Kidney (tissue), 14 donors: ENCODE data around the gene RHOT1. TPM values are rescaled to one million over a fixed set of nuclear protein-coding genes. Genes with fewer than 3 reads are reported as not detected.
"Not testable (repeated sequence)": the region's sequence is repeated elsewhere in the genome, so short reads cannot be mapped to it uniquely, and the experiment has no call there.

ENCODE experiments used
- DNase-seq, 5 donors: peaks; one replicate each; pipeline ENCODE4 v3.0.0-alpha.2; 2013 to 2020
- FAIRE-seq: peaks from 2 replicates; lab custom pipeline; 2012; peaks lifted over from hg19 to GRCh38; lab: Jason Lieb, UNC
- H3K27ac ChIP-seq, 2 donors: one replicate each; pipeline ENCODE4 v1.7.0; 2013; ENCODE audit warnings: low read depth in 2 of 2, low read length in 2 of 2, inconsistent platforms in 1 of 2
- H3K27me3 ChIP-seq: one replicate; pipeline ENCODE4 v1.7.1; 2013; ENCODE audit warnings: low read length, inconsistent platforms; ENCODE audit not compliant: control insufficient read depth, insufficient read depth
- H3K36me3 ChIP-seq, 3 donors: one replicate each; pipeline versions ENCODE4 v1.7.0 to v1.7.1; 2013; ENCODE audit warnings: low read length in 3 of 3, control low read depth in 1 of 3, inconsistent platforms in 1 of 3; ENCODE audit not compliant: insufficient read depth in 3 of 3, control insufficient read depth in 2 of 3
- H3K4me1 ChIP-seq, 3 donors: one replicate each; pipeline versions ENCODE4 v1.7.0 to v1.7.1; 2013; ENCODE audit warnings: low read length in 3 of 3, inconsistent platforms in 1 of 3, low read depth in 1 of 3; ENCODE audit not compliant: control insufficient read depth in 2 of 3, insufficient read depth in 2 of 3
- H3K4me3 ChIP-seq, 3 donors: one replicate each; pipeline versions ENCODE4 v1.7.0 to v1.8.1; 2013; ENCODE audit warnings: low read length in 3 of 3, control low read depth in 1 of 3, inconsistent platforms in 1 of 3
- H3K9ac ChIP-seq, 3 donors: one replicate each; pipeline versions ENCODE4 v1.7.0 to v1.7.1; 2013; ENCODE audit warnings: low read length in 3 of 3, control low read depth in 1 of 3, inconsistent platforms in 1 of 3
- H3K9me3 ChIP-seq, 3 donors: one replicate each; pipeline versions ENCODE4 v1.7.0 to v1.7.1; 2013; ENCODE audit warnings: low read length in 3 of 3, control low read depth in 1 of 3, inconsistent platforms in 1 of 3; ENCODE audit not compliant: control insufficient read depth in 2 of 3, insufficient read depth in 1 of 3
- intact Hi-C: fragments of 100-400 bp; cut with DNase I; formaldehyde crosslinking; loops from one replicate; pipeline ENCODE4 v1.11.1; 2022
- polyA plus RNA-seq: library from polyadenylated mRNA; stranded (reverse); fragments of 350-450 nt; fragmentation: Illumina TruSeq; extraction: RNeasy Lipid Tissue Mini Kit (QIAGEN cat#74804); gene quantifications from one replicate; pipeline ENCODE4 v1.2.3, GENCODE V29; 2014; ENCODE audit warnings: low read depth, low replicate concordance; ENCODE audit not compliant: insufficient read depth
- total RNA-seq: library from RNA; stranded (reverse); fragmentation: NEBNext Ultra II Directional; extraction: Animal tissue kit (Norgen Biotek cat#: 25700); gene quantifications from one replicate; pipeline ENCODE4 v1.2.1, GENCODE V29; 2021
- TF ChIP-seq, protein P1 (sequence below): IDR thresholded peaks from 3 replicates; pipeline ENCODE4 v1.5.1; 2012; ENCODE audit warnings: mild to moderate bottlenecking, moderate library complexity, borderline replicate concordance; ENCODE audit not compliant: insufficient read depth; ENCODE audit errors: extremely low read depth
- donor health status: control.
- donor health status: control.
- donor health status: control.
- donor health status: control.
- donor health status: control.
- donor health status: DM: yes; HTN: yes; CAD: no.
- donor health status: Normal renal cell carcinoma (clear cell type).

The RHOT1 gene
- total and polyA plus RNA-seq, 2 donors from 2014 or later: 25.6 to 30.4 TPM

DNA sequence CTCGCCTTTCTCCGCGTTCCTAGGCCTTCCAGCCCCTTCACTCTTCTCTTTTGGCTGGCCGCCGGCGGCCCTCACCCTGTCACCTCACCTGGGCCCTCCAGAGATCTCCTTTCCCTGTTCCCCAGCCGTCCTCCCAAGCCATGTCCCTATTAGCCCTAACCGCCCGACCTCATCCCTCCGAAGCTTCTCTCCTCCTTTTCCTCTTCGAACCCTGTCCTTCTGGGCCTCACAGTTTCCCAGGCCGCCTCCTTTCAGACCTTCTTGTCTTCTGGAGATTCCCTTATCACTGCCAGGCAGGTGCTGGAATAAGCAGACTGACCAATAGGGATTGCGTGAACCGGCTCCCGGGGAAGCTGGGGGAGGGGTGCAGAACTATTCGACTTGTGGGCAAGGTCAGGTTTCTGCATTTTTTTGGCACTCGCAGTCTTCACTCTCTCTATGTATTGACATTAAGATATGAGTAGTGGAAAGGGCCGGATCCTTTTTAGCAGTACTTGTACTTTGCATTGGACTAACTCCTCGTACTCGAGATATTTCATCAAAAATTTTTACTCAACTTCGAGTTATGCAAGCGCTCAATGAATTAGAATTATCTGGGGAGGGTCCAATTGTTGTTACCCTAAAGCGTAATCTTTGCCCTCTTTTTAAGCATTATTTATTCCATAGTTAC is 690 bp downstream of the RHOT1 start:
- intact Hi-C loops: no loop called here
- no peak for FAIRE-seq
- Histone ChIP-seq H3K36me3 (no peaks in the 10 kb centered on the region), H3K4me1 (peaks cover 0 to 3% (median 0%) of the 10 kb centered on the region in 3 donors), H3K27me3 (no peaks in the 10 kb centered on the region), H3K9ac (peak overlapping the region; percentile 78 to 92 (median 80)), H3K9me3 (no peaks in the 10 kb centered on the region), H3K27ac (peak overlapping the region; percentile 84 to 88), H3K4me3 (peak overlapping the region; percentile 84 to 95 (median 93))
- DNase-seq: peak; percentile 65 to 84 (median 77)
- TF ChIP-seq, protein P1, sequence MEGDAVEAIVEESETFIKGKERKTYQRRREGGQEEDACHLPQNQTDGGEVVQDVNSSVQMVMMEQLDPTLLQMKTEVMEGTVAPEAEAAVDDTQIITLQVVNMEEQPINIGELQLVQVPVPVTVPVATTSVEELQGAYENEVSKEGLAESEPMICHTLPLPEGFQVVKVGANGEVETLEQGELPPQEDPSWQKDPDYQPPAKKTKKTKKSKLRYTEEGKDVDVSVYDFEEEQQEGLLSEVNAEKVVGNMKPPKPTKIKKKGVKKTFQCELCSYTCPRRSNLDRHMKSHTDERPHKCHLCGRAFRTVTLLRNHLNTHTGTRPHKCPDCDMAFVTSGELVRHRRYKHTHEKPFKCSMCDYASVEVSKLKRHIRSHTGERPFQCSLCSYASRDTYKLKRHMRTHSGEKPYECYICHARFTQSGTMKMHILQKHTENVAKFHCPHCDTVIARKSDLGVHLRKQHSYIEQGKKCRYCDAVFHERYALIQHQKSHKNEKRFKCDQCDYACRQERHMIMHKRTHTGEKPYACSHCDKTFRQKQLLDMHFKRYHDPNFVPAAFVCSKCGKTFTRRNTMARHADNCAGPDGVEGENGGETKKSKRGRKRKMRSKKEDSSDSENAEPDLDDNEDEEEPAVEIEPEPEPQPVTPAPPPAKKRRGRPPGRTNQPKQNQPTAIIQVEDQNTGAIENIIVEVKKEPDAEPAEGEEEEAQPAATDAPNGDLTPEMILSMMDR: no peak

DNA sequence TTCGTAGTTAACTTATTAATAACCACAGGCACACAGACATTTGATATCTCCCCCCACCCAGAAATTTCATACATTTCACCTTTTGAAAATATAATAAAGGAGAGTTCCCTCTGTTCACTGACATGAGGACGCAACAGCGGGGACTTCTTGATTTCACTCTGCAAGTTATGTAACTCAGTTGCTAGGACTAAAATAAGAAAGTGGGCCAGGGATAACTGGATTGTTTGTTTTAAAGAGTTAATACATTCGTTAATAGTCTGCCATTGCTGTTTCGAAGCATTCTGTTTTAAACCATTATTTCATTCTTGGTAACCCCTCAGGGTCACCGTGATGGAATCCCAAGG is 1.2 kb downstream of the RHOT1 start:
- Histone ChIP-seq H3K9me3 (no peaks in the 10 kb centered on the region), H3K27me3 (no peaks in the 10 kb centered on the region), H3K27ac (peak overlapping the region in 1 of 2 donors; percentile 84), H3K4me1 (peaks cover 0 to 3% (median 0%) of the 10 kb centered on the region in 3 donors), H3K9ac (peak overlapping the region; percentile 78 to 92 (median 80)), H3K36me3 (no peaks in the 10 kb centered on the region), H3K4me3 (peak overlapping the region; percentile 84 to 95 (median 93))
- intact Hi-C loops: no loop called here
- TF ChIP-seq, protein P1: no peak
- FAIRE-seq (no peak), DNase-seq (no peak)

DNA sequence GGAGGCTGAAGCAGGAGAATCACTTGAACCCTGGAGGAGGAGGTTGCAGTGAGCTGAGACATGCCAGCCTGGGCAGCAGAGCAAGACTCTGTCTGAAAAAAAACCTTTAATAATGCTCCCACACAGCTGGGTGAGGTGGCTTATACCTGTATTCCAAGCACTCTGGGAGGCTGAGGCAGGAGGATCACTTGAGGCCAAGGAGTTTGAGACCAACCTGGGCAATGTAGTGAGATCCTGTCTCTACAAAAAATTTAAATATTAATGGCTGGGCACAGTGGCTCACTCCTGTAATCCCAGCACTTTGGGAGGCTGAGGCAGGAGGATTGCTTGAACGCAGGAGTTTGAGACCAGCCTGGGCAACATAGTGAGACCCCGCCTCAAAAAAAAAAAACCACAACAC is 2.1 kb downstream of the RHOT1 start:
- H3K27ac ChIP-seq, H3K4me1 ChIP-seq, H3K9me3 ChIP-seq, intact Hi-C loops, H3K27me3 ChIP-seq, FAIRE-seq, H3K4me3 ChIP-seq, H3K36me3 ChIP-seq, H3K9ac ChIP-seq, DNase-seq: not testable (repeated sequence)

DNA sequence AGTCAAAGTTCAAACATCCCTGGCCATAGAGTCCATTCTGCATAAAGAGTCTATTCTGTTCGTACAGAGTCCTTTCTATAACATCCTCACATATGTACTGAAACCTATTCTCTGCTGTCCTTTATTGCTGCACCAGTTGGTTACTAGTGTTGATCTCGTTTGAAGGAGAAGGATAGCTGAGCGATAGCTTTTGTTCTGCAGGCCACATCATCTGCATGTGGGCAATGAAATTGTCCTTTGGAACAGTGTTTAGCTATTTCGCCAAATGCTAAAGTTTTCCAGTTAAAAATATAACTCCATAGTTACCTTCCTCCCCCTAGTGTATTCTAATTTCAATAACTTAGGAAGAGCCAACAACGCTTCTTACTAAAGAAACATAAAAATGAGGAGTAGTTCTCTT is 6.0 kb downstream of the RHOT1 start:
- Histone ChIP-seq H3K4me1 (no peaks in the 10 kb centered on the region), H3K4me3 (no peak overlapping the region), H3K9me3 (no peaks in the 10 kb centered on the region), H3K36me3 (peaks cover 0 to 5% (median 2%) of the 10 kb centered on the region in 3 donors), H3K27me3 (no peaks in the 10 kb centered on the region), H3K27ac (no peak overlapping the region), H3K9ac (no peak overlapping the region)
- intact Hi-C loops: no loop called here
- FAIRE-seq (no peak), DNase-seq (no peak)
- TF ChIP-seq, protein P1: no peak
